ENCODE results near the gene U2AF2. TPM values are rescaled to one million over a fixed set of nuclear protein-coding genes. Genes with fewer than 3 reads are reported as not detected.
A peak's percentile ranks its signal among the peaks of the same experiment; 100 is the strongest.

Gene U2AF2
- total and polyA plus RNA-seq, 9 of the 15 experiments (the other 6 are each of a cell fraction or from before 2014, with no cell fraction given): 3.0 to 331 (median 157) TPM

GRCh38 chr19:55641426-55642152 lies 13.2 kb upstream of the U2AF2 start (continued):
- TF ChIP-seq NFE2L1 (tag; IDR thresholded peaks at IDR 0.05; ENCODE audit: borderline replicate concordance, low read depth): no peak
- TF ChIP-seq CBFA2T2 (conservative IDR thresholded peaks at IDR 0.05): no peak
- TF ChIP-seq POLR2A (conservative IDR thresholded peaks at IDR 0.05): peak; percentile 57
- TF ChIP-seq ZNF23 (CRISPR knock-in tag; IDR thresholded peaks at IDR 0.05): no peak
- no peak for TF ChIP-seq L3MBTL2 (IDR thresholded peaks at IDR 0.05)
- no peak for TF ChIP-seq ZNF174 (CRISPR knock-in tag; IDR thresholded peaks at IDR 0.05)
- no peak for TF ChIP-seq FOXP4 (CRISPR knock-in tag; IDR thresholded peaks at IDR 0.05; ENCODE audit: borderline replicate concordance)
- peak; percentile 56 for TF ChIP-seq SAP30 (IDR thresholded peaks at IDR 0.05; ENCODE audit: borderline replicate concordance, insufficient read depth, low read depth, low read length, poor library complexity, severe bottlenecking)
- peak in 1 of 3 experiments; percentile 7 for TF ChIP-seq YY1 (IDR thresholded peaks at IDR 0.05; ENCODE audit: borderline replicate concordance in 1 of 3, control insufficient read depth in 1 of 3, extremely low read depth in 1 of 3, insufficient read depth in 3 of 3, insufficient read length in 1 of 3, insufficient replicate concordance in 2 of 3, low read depth in 1 of 3, low read length in 2 of 3)
- TF ChIP-seq PCBP2 (IDR thresholded peaks at IDR 0.05; ENCODE audit: low read depth, low read length, poor library complexity, severe bottlenecking): no peak
- TF ChIP-seq ZNF134 (CRISPR knock-in tag; conservative IDR thresholded peaks at IDR 0.05): no peak
- no peak for TF ChIP-seq HSF4 (CRISPR knock-in tag; IDR thresholded peaks at IDR 0.05; ENCODE audit: borderline replicate concordance)
- TF ChIP-seq SMARCC2 (IDR thresholded peaks at IDR 0.05; ENCODE audit: low read depth): no peak
- TF ChIP-seq MCM5 (IDR thresholded peaks at IDR 0.05; ENCODE audit: low read depth): no peak
- no peak for TF ChIP-seq GABPB2 (CRISPR knock-in tag; conservative IDR thresholded peaks at IDR 0.05)
- peak; percentile 59; the same call in 1 of the 2 replicates for TF ChIP-seq OTX1 (CRISPR knock-in tag; IDR thresholded peaks at IDR 0.05)
- no peak for TF ChIP-seq E4F1 (CRISPR knock-in tag; IDR thresholded peaks at IDR 0.05; ENCODE audit: borderline replicate concordance)
- no peak for TF ChIP-seq KLF10 (CRISPR knock-in tag; IDR thresholded peaks at IDR 0.05)
- TF ChIP-seq ZBTB12 (CRISPR knock-in tag; IDR thresholded peaks at IDR 0.05): no peak
- TF ChIP-seq HBP1 (CRISPR knock-in tag; IDR thresholded peaks at IDR 0.05): peak; percentile 59; the same call in 1 of the 2 replicates

Measured in K562 (cell line).